Smooth muscle cell (in vitro differentiated cells): Measurements from ENCODE around the gene FTL. TPM values are rescaled to one million over a fixed set of nuclear protein-coding genes. Genes with fewer than 3 reads are reported as not detected.

Source experiments
- DNase-seq: peaks from one replicate; lab custom pipeline; 2025; ENCODE audit not compliant: unreplicated experiment; lab: John Stamatoyannopoulos, UW
- H2AFZ ChIP-seq: fragments of 200-600 bp; sonication (generic); 2 replicates; pipeline ENCODE4 v1.6.0; 2016; ENCODE audit warnings: antibody characterized with exemption, low read depth, mild to moderate bottlenecking
- H3F3A ChIP-seq: fragments of 200-600 bp; sonication (generic); 2 replicates; pipeline ENCODE4 v1.6.0; 2017; ENCODE audit warnings: antibody characterized with exemption, low read depth
- H3K27ac ChIP-seq: fragments of 200-600 bp; sonication (generic); 2 replicates; pipeline ENCODE4 v1.5.1; 2016; ENCODE audit warnings: low read depth, mild to moderate bottlenecking
- H3K27me3 ChIP-seq: fragments of 200-600 bp; sonication (generic); 2 replicates; pipeline ENCODE4 v1.6.1; 2016; ENCODE audit warnings: low read depth, mild to moderate bottlenecking
- H3K36me3 ChIP-seq: fragments of 200-600 bp; sonication (generic); 2 replicates; pipeline ENCODE4 v1.5.1; 2016; ENCODE audit warnings: low read depth
- H3K4me1 ChIP-seq: fragments of 200-600 bp; sonication (generic); 2 replicates; pipeline ENCODE4 v1.5.1; 2016; ENCODE audit warnings: low read depth
- H3K4me2 ChIP-seq: fragments of 200-600 bp; sonication (generic); 2 replicates; pipeline ENCODE4 v1.6.0; 2016; ENCODE audit warnings: mild to moderate bottlenecking
- H3K4me3 ChIP-seq: fragments of 200-600 bp; sonication (generic); 2 replicates; pipeline ENCODE4 v1.5.1; 2016; ENCODE audit warnings: mild to moderate bottlenecking
- H3K79me2 ChIP-seq: fragments of 200-600 bp; sonication (generic); 2 replicates; pipeline ENCODE4 v1.6.0; 2016; ENCODE audit warnings: low read depth, mild to moderate bottlenecking
- H3K9ac ChIP-seq: fragments of 200-600 bp; sonication (generic); 2 replicates; pipeline ENCODE4 v1.6.0; 2016; ENCODE audit warnings: low read depth
- H3K9me3 ChIP-seq: fragments of 200-600 bp; sonication (generic); replicated peaks from 2 replicates; pipeline ENCODE4 v1.5.1; 2016; ENCODE audit warnings: low read depth
- H4K20me1 ChIP-seq: fragments of 200-600 bp; sonication (generic); 2 replicates; pipeline ENCODE4 v1.6.0; 2016; ENCODE audit warnings: low read depth
- WGBS: methylation state at CpG from one replicate; pipeline ENCODE4 v1.1.7; 2016; ENCODE audit warnings: low lambda C conversion rate; 5-methylcytosine and 5-hydroxymethylcytosine counted together
- polyA plus RNA-seq: library from polyadenylated mRNA; unstranded; fragments of >200 nt; fragmentation: Nextera tagmentation; extraction: Ambion mirVana; gene quantifications from 2 replicates; pipeline ENCODE4 v1.2.1, GENCODE V29; 2016
- total RNA-seq: library from RNA; depleted of rRNA; stranded (reverse); fragments of >200 nt; gene quantifications from 2 replicates; pipeline ENCODE4 v1.2.3, GENCODE V29; 2014
- TF ChIP-seq, protein P1 (sequence below): fragments of 200-600 bp; sonication (generic); IDR thresholded peaks from 2 replicates; pipeline ENCODE4 v1.5.1; 2017; ENCODE audit warnings: borderline replicate concordance, mild to moderate bottlenecking, antibody characterized with exemption; ENCODE audit not compliant: insufficient read depth, poor library complexity, severe bottlenecking

The FTL gene
- total and polyA plus RNA-seq, 2 experiments from 2014 or later = 5,904 to 12,053 TPM

GRCh38 chr19:49006905-49007304 lies 41.8 kb downstream of the FTL start:
- Histone ChIP-seq H2AFZ (no peak overlapping the region), H3K27me3 (no peaks in the 10 kb centered on the region), H3F3A (no peaks in the 10 kb centered on the region), H3K36me3 (no peaks in the 10 kb centered on the region), H3K9me3 (no peaks in the 10 kb centered on the region), H3K4me1 (no peaks in the 10 kb centered on the region), H3K27ac (no peak overlapping the region), H3K4me3 (no peak overlapping the region), H4K20me1 (no peaks in the 10 kb centered on the region), H3K4me2 (no peak overlapping the region), H3K9ac (no peak overlapping the region), H3K79me2 (no peaks in the 10 kb centered on the region)
- TF ChIP-seq, protein P1, sequence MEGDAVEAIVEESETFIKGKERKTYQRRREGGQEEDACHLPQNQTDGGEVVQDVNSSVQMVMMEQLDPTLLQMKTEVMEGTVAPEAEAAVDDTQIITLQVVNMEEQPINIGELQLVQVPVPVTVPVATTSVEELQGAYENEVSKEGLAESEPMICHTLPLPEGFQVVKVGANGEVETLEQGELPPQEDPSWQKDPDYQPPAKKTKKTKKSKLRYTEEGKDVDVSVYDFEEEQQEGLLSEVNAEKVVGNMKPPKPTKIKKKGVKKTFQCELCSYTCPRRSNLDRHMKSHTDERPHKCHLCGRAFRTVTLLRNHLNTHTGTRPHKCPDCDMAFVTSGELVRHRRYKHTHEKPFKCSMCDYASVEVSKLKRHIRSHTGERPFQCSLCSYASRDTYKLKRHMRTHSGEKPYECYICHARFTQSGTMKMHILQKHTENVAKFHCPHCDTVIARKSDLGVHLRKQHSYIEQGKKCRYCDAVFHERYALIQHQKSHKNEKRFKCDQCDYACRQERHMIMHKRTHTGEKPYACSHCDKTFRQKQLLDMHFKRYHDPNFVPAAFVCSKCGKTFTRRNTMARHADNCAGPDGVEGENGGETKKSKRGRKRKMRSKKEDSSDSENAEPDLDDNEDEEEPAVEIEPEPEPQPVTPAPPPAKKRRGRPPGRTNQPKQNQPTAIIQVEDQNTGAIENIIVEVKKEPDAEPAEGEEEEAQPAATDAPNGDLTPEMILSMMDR = no peak
- no peak for DNase-seq
- 98% methylated on average over 22 of the region's 22 CpGs for WGBS

DNA sequence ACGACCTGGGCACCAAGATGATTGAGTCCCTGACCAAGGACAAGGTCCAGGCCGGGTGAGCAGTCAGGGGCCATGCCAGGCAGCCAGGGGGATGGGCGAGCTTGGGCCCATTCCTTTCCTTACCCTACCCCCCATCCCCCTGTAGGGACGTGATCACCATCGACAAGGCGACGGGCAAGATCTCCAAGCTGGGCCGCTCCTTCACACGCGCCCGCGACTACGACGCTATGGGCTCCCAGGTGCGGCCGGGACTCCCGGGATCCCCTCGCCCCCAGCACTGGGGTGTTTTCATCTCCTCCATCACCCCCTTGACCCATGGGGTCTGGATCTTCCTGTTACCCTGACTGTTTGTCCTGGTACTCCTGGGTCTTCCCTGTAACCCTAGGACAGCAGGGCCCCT lies 44.7 kb downstream of the FTL start:
- H2AFZ ChIP-seq = no peak overlapping the region
- 96% methylated on average over 18 of the region's 18 CpGs for WGBS
- H3K4me3 ChIP-seq = no peak overlapping the region

GRCh38 chr19:49010453-49010852 lies 45.3 kb downstream of the FTL start:
- no peak overlapping the region for H3K4me2 ChIP-seq
- no peaks in the 10 kb centered on the region for H3K27me3 ChIP-seq
- H3F3A ChIP-seq = no peaks in the 10 kb centered on the region
- no peaks in the 10 kb centered on the region for H3K79me2 ChIP-seq
- H3K9ac ChIP-seq = no peak overlapping the region
- H4K20me1 ChIP-seq = no peaks in the 10 kb centered on the region
- H3K27ac ChIP-seq = no peak overlapping the region
- no peaks in the 10 kb centered on the region for H3K9me3 ChIP-seq
- no peak for DNase-seq
- no peaks in the 10 kb centered on the region for H3K36me3 ChIP-seq
- H3K4me3 ChIP-seq = no peak overlapping the region
- 99% methylated on average over 11 of the region's 18 CpGs for WGBS
- H2AFZ ChIP-seq = no peak overlapping the region
- TF ChIP-seq, protein P1 = no peak
- no peaks in the 10 kb centered on the region for H3K4me1 ChIP-seq

More for the DNA sequence above, 44.7 kb downstream of the FTL start:
- Histone ChIP-seq H3K36me3 (no peaks in the 10 kb centered on the region), H3K4me1 (no peaks in the 10 kb centered on the region), H3K9ac (no peak overlapping the region), H3K79me2 (no peaks in the 10 kb centered on the region), H4K20me1 (no peaks in the 10 kb centered on the region), H3F3A (no peaks in the 10 kb centered on the region), H3K27ac (no peak overlapping the region), H3K9me3 (no peaks in the 10 kb centered on the region), H3K4me2 (no peak overlapping the region), H3K27me3 (no peaks in the 10 kb centered on the region)
- no peak for DNase-seq
- TF ChIP-seq, protein P1 = no peak

- no peak overlapping the region for H3K4me3 ChIP-seq
- no peak overlapping the region for H3K9ac ChIP-seq
- H3K4me1 ChIP-seq = no peaks in the 10 kb centered on the region
- no peaks in the 10 kb centered on the region for H3K36me3 ChIP-seq
- H3F3A ChIP-seq = no peaks in the 10 kb centered on the region
- H4K20me1 ChIP-seq = no peaks in the 10 kb centered on the region
- WGBS = 93% methylated on average over 17 of the region's 17 CpGs
- TF ChIP-seq, protein P1 = no peak
- H3K27me3 ChIP-seq = no peaks in the 10 kb centered on the region
- no peak overlapping the region for H3K4me2 ChIP-seq
- no peak overlapping the region for H2AFZ ChIP-seq
- no peaks in the 10 kb centered on the region for H3K79me2 ChIP-seq
- DNase-seq = no peak
- no peaks in the 10 kb centered on the region for H3K9me3 ChIP-seq
- H3K27ac ChIP-seq = no peak overlapping the region
Measured at GRCh38 chr19:49011194-49011593, 46.1 kb downstream of the FTL start.
